Mesodermal cell (in vitro differentiated cells): ENCODE measurements around the gene COL13A1.

Source experiments
- H3K27ac ChIP-seq: 2 replicates; pipeline ENCODE4 v1.7.0; 2013; ENCODE audit warnings: mild to moderate bottlenecking, low read depth, low read length, moderate library complexity; ENCODE audit not compliant: severe bottlenecking
- H3K36me3 ChIP-seq: 2 replicates; pipeline ENCODE4 v1.7.1; 2013; ENCODE audit warnings: mild to moderate bottlenecking, low read length, moderate library complexity; ENCODE audit not compliant: control insufficient read depth, insufficient read depth
- H3K4me1 ChIP-seq: one replicate; pipeline ENCODE4 v1.7.1; 2013; ENCODE audit warnings: mild to moderate bottlenecking, low read length; ENCODE audit not compliant: insufficient read depth, control insufficient read depth, poor library complexity, severe bottlenecking
- H3K4me3 ChIP-seq: 2 replicates; pipeline ENCODE4 v1.7.0; 2013; ENCODE audit warnings: low read length, control low read depth, mild to moderate bottlenecking; ENCODE audit not compliant: insufficient read depth, poor library complexity, severe bottlenecking; ENCODE audit errors: extremely low read depth
- H3K9me3 ChIP-seq: 2 replicates; pipeline ENCODE4 v1.7.1; 2013; ENCODE audit warnings: mild to moderate bottlenecking, low read length, moderate library complexity; ENCODE audit not compliant: control insufficient read depth
- WGBS, 2 experiments: methylation state at CpG; one replicate each; pipeline ENCODE4 v1.1.5; 2013; ENCODE audit warnings: missing lambda C conversion rate in 2 of 2; ENCODE audit not compliant: insufficient coverage in 2 of 2; 5-methylcytosine and 5-hydroxymethylcytosine counted together

COL13A1 gene

DNA sequence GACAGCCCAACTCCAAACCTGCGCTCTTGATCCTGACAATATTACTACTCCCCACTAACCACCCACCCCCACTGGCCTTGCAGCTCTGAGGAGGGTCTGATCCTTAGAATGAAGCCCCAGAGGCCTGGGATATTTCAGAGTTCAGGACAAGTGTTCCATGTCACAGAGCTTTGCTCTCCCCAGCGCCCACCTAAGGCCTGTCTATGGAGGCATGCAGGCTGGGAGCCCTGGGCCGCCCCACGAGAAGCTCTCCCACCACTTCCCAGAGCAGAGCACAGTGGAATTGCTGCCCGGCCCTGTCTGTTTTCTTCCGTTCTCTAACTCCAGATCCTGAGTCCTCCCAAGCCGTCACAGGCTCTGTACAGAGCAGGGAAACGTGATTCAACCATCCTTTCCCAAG is 74.6 kb downstream of the COL13A1 start:
- H3K27ac ChIP-seq, result no peak overlapping the region
- no peaks in the 10 kb centered on the region for H3K9me3 ChIP-seq
- H3K4me1 ChIP-seq, result peaks cover 11% of the 10 kb centered on the region
- WGBS, 2 experiments, result 86 to 88% methylated on average over 8 of the region's 8 CpGs
- H3K36me3 ChIP-seq, result no peaks in the 10 kb centered on the region
- no peak overlapping the region for H3K4me3 ChIP-seq

- Histone ChIP-seq H3K4me1 (peaks cover 11% of the 10 kb centered on the region), H3K4me3 (no peak overlapping the region), H3K36me3 (no peaks in the 10 kb centered on the region), H3K9me3 (no peaks in the 10 kb centered on the region), H3K27ac (no peak overlapping the region)
- 67 to 91% methylated on average over 1 of the region's 3 CpGs for WGBS, 2 experiments
Measured at GRCh38 chr10:69876931-69877330, 75.2 kb downstream of the COL13A1 start.

DNA sequence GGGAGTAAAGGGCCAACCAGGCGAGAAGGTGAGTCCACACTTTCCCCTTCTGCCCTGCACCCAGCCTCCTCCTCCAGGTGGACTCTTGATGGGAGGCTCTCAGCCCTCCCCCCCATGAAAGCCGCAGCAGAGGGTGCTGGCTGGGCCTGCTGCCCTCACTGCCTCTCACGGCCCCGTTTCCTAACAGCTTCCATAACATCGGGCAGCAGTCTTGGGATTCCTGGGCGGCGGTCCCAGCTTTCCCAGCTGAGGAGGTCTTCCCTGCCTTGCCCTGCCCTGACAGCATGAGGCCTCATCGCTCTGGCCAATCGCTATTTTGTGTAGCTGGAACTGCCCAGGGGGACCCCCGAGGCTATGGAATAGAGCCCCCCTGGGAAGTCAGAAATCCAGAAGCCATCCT is 76.3 kb downstream of the COL13A1 start:
- no peak overlapping the region for H3K27ac ChIP-seq
- WGBS, 2 experiments, result 82 to 85% methylated on average over 10 of the region's 10 CpGs

DNA sequence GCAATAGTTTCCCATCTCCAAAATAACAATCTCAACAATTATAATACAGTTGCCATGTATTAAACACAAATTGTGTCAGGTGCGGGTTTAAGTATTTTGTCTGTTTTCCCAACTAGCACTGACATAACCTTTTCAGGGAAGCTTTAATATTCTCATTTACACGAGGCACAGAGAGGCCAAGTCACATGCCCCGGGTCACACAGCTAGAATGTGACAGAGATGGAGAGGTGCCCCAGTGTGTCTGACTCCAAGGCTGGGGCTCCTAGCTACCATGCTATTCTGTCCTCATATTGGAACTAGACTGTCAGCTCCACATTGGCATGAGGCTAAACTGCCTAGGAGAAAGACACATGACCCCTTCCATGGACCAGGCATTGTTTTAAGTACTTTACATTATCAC is 77.2 kb downstream of the COL13A1 start:
- 83 to 100% methylated on average over 2 of the region's 3 CpGs for WGBS, 2 experiments
- Histone ChIP-seq H3K9me3 (no peaks in the 10 kb centered on the region), H3K36me3 (no peaks in the 10 kb centered on the region), H3K27ac (no peak overlapping the region), H3K4me3 (no peak overlapping the region), H3K4me1 (peaks cover 9% of the 10 kb centered on the region)

More for the DNA sequence above, 76.3 kb downstream of the COL13A1 start:
- H3K4me1 ChIP-seq, result peaks cover 11% of the 10 kb centered on the region
- H3K9me3 ChIP-seq, result no peaks in the 10 kb centered on the region
- H3K36me3 ChIP-seq, result no peaks in the 10 kb centered on the region
- no peak overlapping the region for H3K4me3 ChIP-seq

GRCh38 chr10:69879634-69880257 is 78.0 kb downstream of the COL13A1 start:
- no peak overlapping the region for H3K27ac ChIP-seq
- H3K36me3 ChIP-seq, result no peaks in the 10 kb centered on the region
- no peak overlapping the region for H3K4me3 ChIP-seq
- peaks cover 4% of the 10 kb centered on the region for H3K4me1 ChIP-seq
- no peaks in the 10 kb centered on the region for H3K9me3 ChIP-seq
- WGBS, 2 experiments, result 78 to 79% methylated on average over 11 to 13 of the region's 13 CpGs

GRCh38 chr10:69880301-69881081 is 78.8 kb downstream of the COL13A1 start:
- no peaks in the 10 kb centered on the region for H3K9me3 ChIP-seq
- no peak overlapping the region for H3K4me3 ChIP-seq
- H3K4me1 ChIP-seq, result peaks cover 4% of the 10 kb centered on the region
- no peak overlapping the region for H3K27ac ChIP-seq
- 68 to 71% methylated on average over 13 to 17 of the region's 27 CpGs for WGBS, 2 experiments
- H3K36me3 ChIP-seq, result no peaks in the 10 kb centered on the region

DNA sequence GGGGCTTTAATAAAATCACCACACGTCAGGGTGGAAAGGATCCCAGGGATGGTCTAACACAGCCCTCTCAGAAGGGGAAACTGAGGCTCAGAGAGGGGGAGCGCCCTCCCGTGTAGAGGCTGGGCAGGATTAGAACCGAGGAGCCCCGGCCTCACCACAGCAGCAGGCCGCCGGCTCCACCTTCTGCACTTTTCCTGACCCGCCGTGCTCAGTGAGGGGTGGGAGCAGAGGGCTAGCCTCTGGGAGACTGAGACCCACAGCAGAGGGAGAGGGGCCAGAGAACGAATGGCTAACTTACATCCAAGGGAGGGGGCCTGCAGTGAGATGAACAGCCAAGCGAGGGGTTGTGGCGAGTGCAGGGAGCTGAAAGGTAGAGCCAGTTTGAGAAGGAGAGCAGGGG is 79.5 kb downstream of the COL13A1 start:
- WGBS, 2 experiments, result 79 to 86% methylated on average over 11 of the region's 12 CpGs
- Histone ChIP-seq H3K4me1 (peaks cover 4% of the 10 kb centered on the region), H3K9me3 (no peaks in the 10 kb centered on the region), H3K36me3 (no peaks in the 10 kb centered on the region), H3K4me3 (no peak overlapping the region), H3K27ac (no peak overlapping the region)

GRCh38 chr10:69883310-69884023 is 81.8 kb downstream of the COL13A1 start:
- Histone ChIP-seq H3K4me3 (no peak overlapping the region), H3K4me1 (peaks cover 4% of the 10 kb centered on the region), H3K36me3 (no peaks in the 10 kb centered on the region), H3K9me3 (no peaks in the 10 kb centered on the region), H3K27ac (no peak overlapping the region)
- 87 to 96% methylated on average over 4 of the region's 5 CpGs for WGBS, 2 experiments

DNA sequence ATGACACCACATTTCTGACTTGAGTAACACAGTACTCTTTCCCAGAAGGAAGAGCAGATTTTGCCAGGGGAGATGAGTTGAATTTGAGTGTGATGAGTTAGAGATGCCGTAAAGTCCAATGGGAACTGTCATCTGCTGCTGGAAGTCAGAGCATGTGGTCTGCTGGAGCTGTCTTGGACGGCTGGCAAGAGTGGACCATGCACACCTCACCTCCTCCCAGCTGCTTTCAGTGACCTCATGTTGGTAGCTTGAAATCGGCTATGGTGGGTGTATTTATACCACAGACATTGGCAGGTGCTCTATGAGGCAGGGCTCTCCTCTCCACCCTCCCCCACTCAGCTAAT is 82.3 kb downstream of the COL13A1 start:
- Histone ChIP-seq H3K36me3 (no peaks in the 10 kb centered on the region), H3K9me3 (no peaks in the 10 kb centered on the region), H3K4me3 (no peak overlapping the region), H3K4me1 (peaks cover 4% of the 10 kb centered on the region), H3K27ac (no peak overlapping the region)
- 80 to 100% methylated on average over 1 to 2 of the region's 3 CpGs for WGBS, 2 experiments

GRCh38 chr10:69884686-69885085 is 83.0 kb downstream of the COL13A1 start:
- Histone ChIP-seq H3K9me3 (no peaks in the 10 kb centered on the region), H3K36me3 (no peaks in the 10 kb centered on the region), H3K27ac (no peak overlapping the region), H3K4me1 (peaks cover 4% of the 10 kb centered on the region), H3K4me3 (no peak overlapping the region)
- no CpG with 5 or more reads among the region's 5 CpGs for WGBS, 2 experiments
